GM19397 (cell line): ENCODE data around the gene ELOVL5.

Experiments used
- ATAC-seq: cut with Tn5 transposase; IDR thresholded peaks from one replicate; pipeline ENCODE4 v1.9.1; 2021; ENCODE audit warnings: mild to moderate bottlenecking, moderate library complexity; ENCODE audit not compliant: unreplicated experiment

The ELOVL5 gene

DNA sequence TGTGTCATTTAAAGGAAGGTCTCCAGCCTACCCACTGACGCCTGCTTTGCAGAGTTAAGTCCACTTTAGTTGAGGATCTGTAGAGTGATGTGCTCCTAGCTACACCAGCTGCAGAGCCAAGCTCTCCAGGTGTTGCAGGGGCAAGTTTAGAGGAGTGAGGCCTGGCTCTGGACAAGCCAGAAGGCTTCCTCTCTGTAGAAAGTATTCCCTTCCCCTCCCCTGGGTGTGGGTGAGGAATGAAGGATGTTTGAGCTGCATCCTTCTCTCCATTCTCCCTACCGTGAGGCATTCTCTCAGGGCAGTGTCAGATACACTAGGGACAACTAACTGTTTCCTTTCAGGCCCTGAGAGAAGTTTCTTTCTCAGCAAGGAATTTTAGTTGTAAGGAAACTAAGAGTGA, 66.5 kb downstream of the ELOVL5 start:
- ATAC-seq, result no peak

- peak; percentile 44 for ATAC-seq
Measured at GRCh38 chr6:53281518-53282215, 67.1 kb downstream of the ELOVL5 start.

- no peak for ATAC-seq
Measured at GRCh38 chr6:53280207-53280606, 68.5 kb downstream of the ELOVL5 start.

DNA sequence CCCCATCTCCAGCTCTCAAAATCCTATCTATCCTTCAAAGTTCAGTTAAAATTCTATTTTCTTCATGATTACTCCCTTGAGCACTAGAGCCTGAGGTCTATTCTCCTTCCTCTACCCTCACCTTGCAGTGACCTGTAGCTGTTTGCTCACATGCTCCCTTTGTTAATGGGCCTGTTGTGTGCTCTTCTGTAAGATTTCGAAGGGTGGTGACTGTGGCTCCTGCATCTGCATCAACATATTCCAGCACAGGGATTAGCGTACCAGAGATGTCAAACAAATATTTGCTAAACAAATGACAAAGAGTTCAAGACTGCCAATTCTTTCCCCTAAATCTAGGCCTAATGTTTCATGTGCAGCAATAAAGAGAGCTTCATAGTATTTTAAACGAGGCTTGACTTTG, 69.5 kb downstream of the ELOVL5 start:
- no peak for ATAC-seq

GRCh38 chr6:53273370-53273769, 75.4 kb downstream of the ELOVL5 start:
- no peak for ATAC-seq

- no peak for ATAC-seq
Measured at GRCh38 chr6:53269827-53270226, 78.9 kb downstream of the ELOVL5 start.

GRCh38 chr6:53268858-53269608, 79.7 kb downstream of the ELOVL5 start:
- ATAC-seq, result no peak

GRCh38 chr6:53266553-53267090, 82.1 kb downstream of the ELOVL5 start:
- ATAC-seq, result no peak

- no peak for ATAC-seq
Measured at GRCh38 chr6:53264915-53265607, 83.7 kb downstream of the ELOVL5 start.

DNA sequence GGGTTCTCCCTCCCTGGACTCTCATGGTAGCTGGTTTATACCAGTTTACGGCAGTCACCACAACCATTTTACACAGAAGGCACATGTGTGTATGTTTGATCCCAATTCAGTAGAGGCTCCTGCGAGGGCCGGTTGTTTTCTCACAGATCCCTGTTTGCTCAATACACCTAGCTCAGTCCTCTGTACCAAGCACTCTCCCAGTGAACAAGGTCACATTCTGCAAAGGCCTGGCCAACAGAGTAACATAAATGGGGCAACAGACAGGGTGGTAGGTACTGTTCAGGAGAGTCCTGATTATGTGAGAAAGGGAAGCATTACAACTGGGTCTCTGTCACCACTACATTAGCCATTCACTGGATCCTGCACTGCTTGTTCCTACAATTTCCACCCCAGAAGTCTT, 84.4 kb downstream of the ELOVL5 start:
- ATAC-seq, result no peak

DNA sequence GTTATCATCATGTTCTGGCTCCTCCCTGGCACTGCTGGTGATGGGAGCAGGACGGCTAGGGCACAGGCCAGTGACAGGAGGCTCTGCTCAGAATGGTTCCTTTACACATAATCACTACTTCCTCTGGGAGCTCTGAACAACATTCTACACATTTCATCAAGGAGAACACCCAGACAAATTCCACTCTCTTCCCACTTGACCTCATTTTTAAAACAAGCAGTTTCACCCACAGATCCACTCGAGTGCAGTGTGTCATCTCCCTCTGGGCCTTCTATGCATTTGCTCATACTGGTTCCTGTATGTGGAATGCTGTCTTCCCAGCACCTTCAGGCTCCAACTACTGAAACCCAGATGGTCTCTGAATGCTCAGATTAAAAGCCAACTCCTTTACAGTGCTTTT, 84.8 kb downstream of the ELOVL5 start:
- no peak for ATAC-seq

DNA sequence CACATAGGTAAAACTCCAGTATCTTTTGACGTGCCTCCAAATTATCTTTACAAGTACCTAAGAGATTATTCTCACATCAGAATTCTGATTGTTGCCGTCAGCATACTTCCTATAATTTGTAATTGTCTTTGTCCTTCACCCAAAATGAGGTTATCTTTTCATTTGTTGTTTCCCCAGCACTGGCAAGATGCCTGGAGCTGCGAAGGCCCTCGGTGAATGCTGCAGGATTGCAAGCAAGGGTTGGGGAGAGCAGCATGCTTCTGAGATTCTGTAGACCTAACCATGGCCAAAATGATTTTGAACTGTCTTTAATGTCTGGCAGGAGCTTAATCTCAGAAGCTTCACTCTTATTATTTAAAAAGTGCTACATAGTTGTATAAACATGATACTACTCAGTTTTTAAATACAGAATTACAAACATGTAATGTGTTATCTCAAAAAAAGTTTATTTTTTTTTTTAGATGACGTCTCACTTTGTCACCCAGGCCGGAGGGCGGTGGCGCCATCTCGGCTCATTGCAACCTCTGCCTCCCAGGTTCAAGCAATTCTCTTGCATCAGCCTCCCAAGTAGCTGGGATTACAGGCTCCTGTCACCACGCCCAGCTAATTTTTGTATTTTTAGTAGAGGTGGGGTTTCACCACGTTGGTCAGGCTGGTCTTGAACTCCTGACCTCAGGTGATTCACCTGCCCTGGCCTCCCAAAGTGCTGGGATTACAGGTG, 88.7 kb downstream of the ELOVL5 start:
- ATAC-seq, result no peak

GRCh38 chr6:53258774-53259155, 90.0 kb downstream of the ELOVL5 start:
- no peak for ATAC-seq

DNA sequence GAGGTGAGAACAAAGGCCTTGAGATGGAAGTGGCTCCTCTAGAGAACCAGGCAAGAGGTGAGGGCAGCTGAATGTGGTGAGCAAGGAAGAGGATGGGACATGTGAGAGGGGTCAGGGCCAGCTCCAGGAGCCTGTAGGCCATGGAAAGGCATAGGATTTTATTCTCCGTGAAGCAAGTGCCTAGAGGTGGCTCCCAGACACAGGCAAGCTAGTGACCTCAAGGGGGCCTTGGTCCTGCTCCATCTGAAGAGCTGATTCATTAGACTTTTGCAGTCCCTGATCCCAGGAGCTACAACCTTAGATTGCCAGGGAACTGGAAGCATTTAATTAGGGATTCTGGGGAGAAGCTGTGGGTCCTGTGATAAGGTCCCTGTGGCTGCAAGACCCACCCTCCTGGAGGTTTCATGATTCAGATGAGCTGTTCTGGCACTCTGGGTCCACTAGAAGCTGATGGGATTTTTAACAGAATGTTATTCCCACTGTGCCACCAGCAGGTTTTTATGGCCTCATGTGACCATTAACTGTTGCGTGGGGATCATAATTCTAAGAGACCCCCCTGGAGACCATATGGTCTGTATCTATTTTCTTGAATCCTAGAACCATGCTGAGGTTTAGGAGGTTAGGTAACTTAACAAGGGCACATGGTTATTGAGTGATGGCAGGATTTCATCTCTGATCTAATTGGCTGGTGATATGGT, 90.5 kb downstream of the ELOVL5 start:
- no peak for ATAC-seq

GRCh38 chr6:53257533-53257932, 91.2 kb downstream of the ELOVL5 start:
- ATAC-seq, result no peak

- ATAC-seq, result no peak
Measured at GRCh38 chr6:53257001-53257400, 91.7 kb downstream of the ELOVL5 start.

- no peak for ATAC-seq
Measured at GRCh38 chr6:53252177-53252692, 96.5 kb downstream of the ELOVL5 start.

DNA sequence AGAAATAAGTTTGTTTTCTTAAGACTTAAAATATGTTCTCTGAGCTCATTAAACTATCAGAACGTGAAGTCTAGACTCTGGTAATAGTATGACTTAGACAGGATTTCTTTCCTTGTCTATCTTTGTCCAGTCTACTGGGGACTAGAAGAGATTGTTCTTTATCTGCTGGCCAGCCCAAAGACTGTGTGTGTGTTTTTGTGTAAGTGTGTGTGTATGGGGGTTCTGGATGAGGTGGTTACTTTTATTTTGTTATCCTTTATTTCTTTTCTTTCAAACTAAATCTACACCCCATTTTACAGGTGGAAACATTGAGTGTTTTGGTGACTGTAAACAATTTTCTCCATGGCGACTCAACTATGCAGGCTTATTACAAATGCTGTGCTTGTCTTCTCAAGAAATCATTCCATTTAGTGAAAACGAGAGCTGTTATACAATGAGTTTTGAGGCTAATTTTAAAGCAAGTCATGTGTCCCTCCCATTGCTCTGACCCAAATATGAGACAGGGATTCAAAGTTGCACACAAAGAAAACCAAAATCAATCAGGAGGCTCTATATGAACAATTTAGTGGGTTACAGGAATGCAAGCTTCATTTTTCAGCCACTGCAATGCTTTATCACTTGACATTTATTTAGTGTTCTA, 97.6 kb downstream of the ELOVL5 start:
- ATAC-seq, result no peak

DNA sequence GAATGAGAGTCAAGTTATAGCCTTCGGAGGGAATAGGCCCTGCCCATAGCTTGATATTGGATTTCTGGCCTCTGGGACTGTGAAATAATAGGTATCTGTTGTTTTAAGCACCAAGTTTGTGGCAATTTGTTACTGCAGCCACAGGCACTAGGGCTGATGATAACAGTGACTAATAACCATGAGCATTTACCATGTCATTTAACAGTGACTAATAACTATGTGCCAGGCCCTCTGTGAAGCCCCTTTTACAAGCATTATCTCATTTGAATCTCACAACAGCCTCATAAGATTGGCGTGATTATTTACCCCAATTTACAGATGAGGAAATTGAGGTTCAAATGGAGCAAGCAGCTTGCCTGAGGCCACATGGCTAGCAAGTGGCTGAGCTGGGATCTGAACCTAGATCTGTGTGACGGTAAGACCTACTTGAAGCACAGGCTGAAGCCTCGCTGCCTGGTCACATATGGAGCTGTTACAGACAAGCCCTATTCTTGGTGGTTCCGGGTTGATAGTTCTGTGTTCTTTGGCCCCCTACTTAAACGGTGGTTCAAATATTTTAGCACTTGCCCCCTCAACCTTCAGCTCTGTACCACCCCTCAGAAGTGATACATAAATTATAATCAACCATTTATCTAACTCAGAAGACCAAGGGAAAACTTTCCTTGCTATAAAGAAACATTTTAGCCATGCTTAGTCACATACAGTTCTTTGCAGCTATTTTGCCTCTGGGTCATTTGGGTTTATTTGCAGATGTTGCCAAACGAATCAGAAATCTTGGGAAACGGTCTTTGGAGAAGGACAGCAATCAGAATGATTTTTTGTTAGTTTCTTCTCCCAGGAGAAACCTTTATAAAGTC, 98.3 kb downstream of the ELOVL5 start:
- no peak for ATAC-seq
